AG09319 (cell line): ENCODE measurements around the gene CDKN2D.

Source experiments
- DNase-seq: peaks from one replicate; pipeline ENCODE4 v3.0.0-alpha.2; 2010; ENCODE audit warnings: low read depth; ENCODE audit errors: extremely low read depth
- CTCF ChIP-seq: IDR thresholded peaks from 2 replicates; pipeline ENCODE4 v1.5.1; 2011; ENCODE audit warnings: low read depth, mild to moderate bottlenecking, inconsistent platforms, low read length, moderate library complexity

CDKN2D gene

GRCh38 chr19:10566408-10566657 lies 2.4 kb downstream of the CDKN2D start:
- no peak for DNase-seq
- TF ChIP-seq CTCF: no peak

- no peak; the same call in 1 of the 2 replicates for TF ChIP-seq CTCF
- peak; percentile 95 for DNase-seq
Measured at GRCh38 chr19:10565567-10566407, 3.0 kb downstream of the CDKN2D start, which contains the start of gene KRI1. Gene KRI1 (minus strand): TSS chr19:10566010. CDS start chr19:10565999, 11 bp downstream.

GRCh38 chr19:10565028-10565566 lies 3.7 kb downstream of the CDKN2D start:
- peak; percentile 35 for TF ChIP-seq CTCF
- DNase-seq: no peak

- no peak for TF ChIP-seq CTCF
- no peak for DNase-seq
Measured at GRCh38 chr19:10562609-10563008, 6.2 kb downstream of the CDKN2D start.

- TF ChIP-seq CTCF: no peak
- no peak for DNase-seq
Measured at GRCh38 chr19:10560154-10560553, 8.6 kb downstream of the CDKN2D start.

GRCh38 chr19:10557603-10558197 lies 11.1 kb downstream of the CDKN2D start:
- TF ChIP-seq CTCF: no peak

GRCh38 chr19:10555610-10555973 lies 13.2 kb downstream of the CDKN2D start:
- TF ChIP-seq CTCF: no peak
- DNase-seq: no peak

More at GRCh38 chr19:10557603-10558197, 11.1 kb downstream of the CDKN2D start:
- DNase-seq: no peak
